Astrocyte of the cerebellum (primary cell): Measurements from ENCODE around the gene ZNF710.

Experiments
- DNase-seq: peaks from one replicate; pipeline ENCODE4 v3.0.0-alpha.2; 2011; ENCODE audit warnings: low read depth
- H3K4me3 ChIP-seq: 2 replicates; pipeline ENCODE4 v1.5.1; 2011; ENCODE audit warnings: mild to moderate bottlenecking, low read depth, low read length, moderate library complexity
- in situ Hi-C: cut with HindIII; loops from 2 replicates; pipeline ENCODE4 v1.10.0; 2017; ENCODE audit warnings: low sequenced_read_pairs
- TF ChIP-seq, protein P1 (sequence below): IDR thresholded peaks from 2 replicates; pipeline ENCODE4 v1.5.1; 2012; ENCODE audit warnings: low read length, low read depth, moderate library complexity, mild to moderate bottlenecking; ENCODE audit errors: missing control alignments

ZNF710 gene

DNA sequence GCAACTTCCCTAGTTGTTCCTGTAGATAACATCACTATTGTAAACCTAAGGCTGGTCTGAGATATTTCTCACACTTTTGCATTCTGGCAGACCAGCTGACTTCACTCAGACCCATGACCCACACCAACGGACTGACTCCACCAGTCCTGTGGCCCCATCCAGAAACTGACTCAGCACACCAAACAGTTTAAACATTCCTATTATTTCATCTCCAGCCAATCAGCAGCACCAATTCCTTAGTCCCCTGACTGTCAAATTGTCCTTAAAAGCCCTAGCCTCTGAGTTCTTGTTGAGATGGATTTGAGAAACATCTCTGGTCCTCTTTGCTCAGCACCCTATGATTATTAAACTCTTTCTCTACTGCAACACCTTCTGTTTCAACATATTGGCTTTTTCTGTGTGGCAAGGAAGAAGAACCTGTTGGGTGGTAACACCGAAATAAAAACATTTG lies 113.4 kb downstream of the ZNF710 start:
- TF ChIP-seq, protein P1, sequence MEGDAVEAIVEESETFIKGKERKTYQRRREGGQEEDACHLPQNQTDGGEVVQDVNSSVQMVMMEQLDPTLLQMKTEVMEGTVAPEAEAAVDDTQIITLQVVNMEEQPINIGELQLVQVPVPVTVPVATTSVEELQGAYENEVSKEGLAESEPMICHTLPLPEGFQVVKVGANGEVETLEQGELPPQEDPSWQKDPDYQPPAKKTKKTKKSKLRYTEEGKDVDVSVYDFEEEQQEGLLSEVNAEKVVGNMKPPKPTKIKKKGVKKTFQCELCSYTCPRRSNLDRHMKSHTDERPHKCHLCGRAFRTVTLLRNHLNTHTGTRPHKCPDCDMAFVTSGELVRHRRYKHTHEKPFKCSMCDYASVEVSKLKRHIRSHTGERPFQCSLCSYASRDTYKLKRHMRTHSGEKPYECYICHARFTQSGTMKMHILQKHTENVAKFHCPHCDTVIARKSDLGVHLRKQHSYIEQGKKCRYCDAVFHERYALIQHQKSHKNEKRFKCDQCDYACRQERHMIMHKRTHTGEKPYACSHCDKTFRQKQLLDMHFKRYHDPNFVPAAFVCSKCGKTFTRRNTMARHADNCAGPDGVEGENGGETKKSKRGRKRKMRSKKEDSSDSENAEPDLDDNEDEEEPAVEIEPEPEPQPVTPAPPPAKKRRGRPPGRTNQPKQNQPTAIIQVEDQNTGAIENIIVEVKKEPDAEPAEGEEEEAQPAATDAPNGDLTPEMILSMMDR, result no peak
- in situ Hi-C loops, result no loop called here
- DNase-seq, result no peak
- no peak overlapping the region for H3K4me3 ChIP-seq

- in situ Hi-C loops, result no loop called here
- no peak for DNase-seq
- no peak overlapping the region for H3K4me3 ChIP-seq
- TF ChIP-seq, protein P1, result no peak
These were observed 114.7 kb downstream of the ZNF710 start for GRCh38 chr15:90115783-90116182.

DNA sequence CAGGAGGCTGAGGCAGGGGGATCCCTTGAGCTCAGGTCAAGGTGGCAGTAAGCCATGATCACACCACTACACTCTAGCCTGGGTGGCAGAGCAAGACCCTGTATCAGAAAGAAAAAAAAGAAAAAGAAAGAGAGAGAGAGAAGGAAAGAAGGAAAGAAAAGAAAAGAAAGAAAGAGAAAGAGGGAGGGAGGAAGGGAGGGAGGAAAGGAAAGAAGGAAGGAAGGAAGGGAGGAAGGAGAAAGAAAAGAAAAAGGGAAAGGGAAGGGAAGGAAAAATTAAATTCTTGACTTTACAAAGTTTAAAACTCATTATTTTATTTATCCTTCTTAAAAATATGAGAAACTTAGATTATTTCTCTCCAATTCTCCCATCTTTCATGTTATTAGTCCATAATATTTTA lies 118.2 kb downstream of the ZNF710 start:
- in situ Hi-C loops, result no loop called here
- TF ChIP-seq, protein P1, result no peak
- no peak overlapping the region for H3K4me3 ChIP-seq
- no peak for DNase-seq

- DNase-seq, result no peak
- no peak overlapping the region for H3K4me3 ChIP-seq
- in situ Hi-C loops, result no loop called here
- TF ChIP-seq, protein P1, result no peak
These were observed 120.0 kb downstream of the ZNF710 start for GRCh38 chr15:90121086-90121485.

DNA sequence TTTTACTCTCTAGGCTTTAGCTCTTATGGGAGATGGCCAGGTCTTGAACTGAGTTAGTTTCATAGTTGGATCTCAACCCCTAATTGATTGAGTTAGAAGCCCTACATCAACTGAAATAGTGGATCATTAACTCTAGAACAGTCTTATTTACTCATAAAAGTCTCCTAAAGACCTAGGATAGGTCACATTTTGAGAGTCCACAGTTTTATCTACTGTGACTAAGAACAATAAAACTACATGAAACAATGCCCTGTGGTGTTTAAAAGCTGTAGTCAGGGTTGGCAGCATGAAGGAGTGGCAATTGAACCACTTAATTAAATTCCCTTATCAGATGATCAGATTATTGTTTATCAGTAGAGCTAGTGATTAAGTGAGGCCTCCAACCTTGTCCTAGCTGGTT lies 123.4 kb downstream of the ZNF710 start:
- in situ Hi-C loops, result no loop called here
- no peak for DNase-seq
- H3K4me3 ChIP-seq, result no peak overlapping the region
- TF ChIP-seq, protein P1, result no peak

- DNase-seq, result no peak
- TF ChIP-seq, protein P1, result no peak
- in situ Hi-C loops, result no loop called here
- H3K4me3 ChIP-seq, result no peak overlapping the region
These were observed 124.9 kb downstream of the ZNF710 start for GRCh38 chr15:90126022-90126421.
